LNCAP (cell line): ENCODE results near the gene RSPRY1.

Experiments
- TF ChIP-seq, protein P1 (sequence below): fragments of 450-650 bp; IDR thresholded peaks from 2 replicates; pipeline ENCODE4 v1.5.1; 2017; ENCODE audit warnings: mild to moderate bottlenecking

The RSPRY1 gene

DNA sequence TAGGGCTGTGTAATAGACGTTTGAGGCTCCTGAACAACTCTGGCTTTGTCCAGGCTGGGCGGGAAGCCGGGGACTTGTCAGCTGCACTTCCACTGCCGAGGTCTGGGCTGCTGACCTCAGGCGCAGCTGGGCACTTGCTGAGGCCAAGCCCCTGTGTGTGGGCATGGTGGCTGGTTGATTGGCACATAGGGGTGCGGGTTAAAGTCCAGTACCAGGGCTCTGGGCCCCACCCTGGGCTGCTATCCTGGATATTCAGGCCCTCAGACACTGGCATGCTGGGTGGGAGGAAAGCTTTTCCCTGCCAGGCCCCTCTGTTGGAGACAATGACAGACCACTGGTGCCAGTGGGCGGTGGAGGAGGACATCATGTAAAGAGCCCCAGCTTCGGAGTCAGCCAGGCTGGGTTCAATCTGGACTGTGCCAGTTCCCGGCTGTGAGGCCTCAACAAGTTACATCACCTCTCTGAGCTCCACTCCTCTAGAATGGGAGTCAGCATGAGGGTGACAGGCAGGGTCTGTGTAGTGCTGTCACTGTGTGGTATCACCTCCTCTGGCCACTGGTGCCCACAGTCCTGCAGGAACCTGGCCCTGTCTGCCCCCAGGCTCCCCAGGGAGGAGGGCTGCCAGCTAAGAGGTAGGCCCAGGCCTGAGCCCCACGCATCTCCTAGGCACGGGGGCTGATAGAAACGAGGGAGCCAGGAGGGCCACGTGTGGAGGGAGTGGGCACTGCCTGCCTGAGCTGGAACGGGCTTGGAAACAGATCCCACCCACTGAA, 42.8 kb upstream of the RSPRY1 start:
- TF ChIP-seq, protein P1, sequence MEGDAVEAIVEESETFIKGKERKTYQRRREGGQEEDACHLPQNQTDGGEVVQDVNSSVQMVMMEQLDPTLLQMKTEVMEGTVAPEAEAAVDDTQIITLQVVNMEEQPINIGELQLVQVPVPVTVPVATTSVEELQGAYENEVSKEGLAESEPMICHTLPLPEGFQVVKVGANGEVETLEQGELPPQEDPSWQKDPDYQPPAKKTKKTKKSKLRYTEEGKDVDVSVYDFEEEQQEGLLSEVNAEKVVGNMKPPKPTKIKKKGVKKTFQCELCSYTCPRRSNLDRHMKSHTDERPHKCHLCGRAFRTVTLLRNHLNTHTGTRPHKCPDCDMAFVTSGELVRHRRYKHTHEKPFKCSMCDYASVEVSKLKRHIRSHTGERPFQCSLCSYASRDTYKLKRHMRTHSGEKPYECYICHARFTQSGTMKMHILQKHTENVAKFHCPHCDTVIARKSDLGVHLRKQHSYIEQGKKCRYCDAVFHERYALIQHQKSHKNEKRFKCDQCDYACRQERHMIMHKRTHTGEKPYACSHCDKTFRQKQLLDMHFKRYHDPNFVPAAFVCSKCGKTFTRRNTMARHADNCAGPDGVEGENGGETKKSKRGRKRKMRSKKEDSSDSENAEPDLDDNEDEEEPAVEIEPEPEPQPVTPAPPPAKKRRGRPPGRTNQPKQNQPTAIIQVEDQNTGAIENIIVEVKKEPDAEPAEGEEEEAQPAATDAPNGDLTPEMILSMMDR, result no peak

DNA sequence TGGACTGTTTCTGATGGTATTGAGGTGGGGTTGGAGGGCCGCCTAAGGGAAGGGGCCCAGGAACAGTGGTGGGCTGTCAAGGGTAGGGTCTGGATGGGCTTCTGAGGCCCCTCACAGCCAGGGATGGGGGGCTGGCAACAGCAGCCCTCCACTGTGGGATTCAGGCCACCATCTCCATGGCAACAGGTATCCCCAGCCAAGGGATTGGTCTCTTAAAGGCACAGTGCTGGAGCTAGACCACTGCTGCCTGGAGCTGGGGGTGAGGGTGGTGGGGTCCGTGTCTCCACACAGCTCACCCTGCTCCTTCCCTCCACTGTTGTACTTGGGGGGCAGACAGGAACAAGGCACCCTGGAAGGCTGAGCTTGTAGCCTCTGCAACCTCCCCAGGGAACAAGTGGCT, 42.1 kb upstream of the RSPRY1 start:
- TF ChIP-seq, protein P1, result no peak

DNA sequence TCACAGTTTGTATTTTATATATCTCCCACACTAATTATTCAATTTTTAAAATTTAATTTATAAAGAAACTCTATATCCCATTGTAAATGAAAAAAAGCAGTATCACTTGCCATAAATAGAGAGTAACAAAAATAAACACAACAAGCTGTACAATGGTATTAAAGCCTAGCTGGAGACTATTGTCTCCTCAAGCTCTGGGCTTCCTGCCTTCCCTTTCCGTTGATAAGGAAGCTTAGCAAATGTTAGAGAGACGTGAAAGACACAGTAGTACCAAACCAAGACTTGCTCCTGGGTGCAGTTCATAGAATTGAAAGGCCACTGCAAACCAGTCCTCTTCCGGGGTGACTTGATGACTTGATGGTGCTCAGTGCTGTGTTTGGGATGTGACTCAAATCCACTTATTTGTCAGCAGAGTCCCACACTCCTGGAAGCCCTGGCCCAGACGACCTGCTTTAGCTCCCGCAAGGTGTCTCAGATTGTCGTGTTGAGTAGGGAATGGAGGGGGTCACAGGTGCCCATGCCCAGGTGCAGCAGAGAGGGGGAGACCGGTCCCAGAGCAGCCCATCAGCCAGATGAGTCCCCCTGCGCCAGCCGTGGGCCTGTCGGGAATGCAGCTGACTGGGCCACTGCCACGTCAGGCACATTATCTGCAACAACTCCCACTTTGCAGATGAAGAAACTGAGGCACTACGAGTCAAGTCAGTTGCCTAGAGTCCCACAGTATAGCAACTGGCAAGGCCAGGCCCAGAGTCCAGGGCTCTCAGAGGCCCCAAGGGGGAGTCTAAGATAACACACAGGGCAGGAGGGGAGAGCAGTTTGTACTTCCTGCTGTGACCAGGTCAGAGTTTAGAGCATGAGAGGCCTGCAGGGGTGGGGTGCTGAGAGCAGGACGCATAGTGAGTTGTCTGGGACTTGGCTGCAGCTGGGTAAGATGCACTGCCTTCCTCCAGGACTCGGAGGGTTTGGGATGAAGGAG, 40.8 kb upstream of the RSPRY1 start:
- TF ChIP-seq, protein P1, result no peak

DNA sequence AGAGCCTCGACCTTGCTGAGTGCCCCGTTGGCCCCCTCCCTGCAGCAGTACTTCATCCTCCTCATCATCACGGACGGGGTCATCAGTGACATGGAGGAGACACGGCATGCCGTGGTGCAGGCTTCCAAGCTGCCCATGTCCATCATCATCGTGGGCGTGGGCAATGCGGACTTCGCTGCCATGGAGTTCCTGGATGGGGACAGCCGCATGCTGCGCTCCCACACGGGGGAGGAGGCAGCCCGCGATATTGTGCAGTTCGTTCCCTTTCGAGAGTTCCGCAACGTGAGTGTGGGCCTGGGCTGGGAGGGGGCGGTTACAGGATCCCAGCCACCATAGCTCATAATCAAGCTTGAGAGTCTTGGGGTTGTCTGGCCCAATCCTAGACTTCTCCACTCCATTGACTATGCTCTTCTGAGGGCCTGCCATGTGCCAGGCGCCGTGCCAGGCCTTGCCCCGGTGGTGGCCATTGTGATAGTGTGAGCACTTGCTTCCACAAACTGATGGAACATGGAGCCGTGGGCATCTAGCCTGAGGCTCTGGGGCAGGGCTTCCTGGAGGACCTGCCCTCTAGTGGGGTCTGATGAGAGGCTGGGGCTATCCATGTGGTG, 40.0 kb upstream of the RSPRY1 start:
- TF ChIP-seq, protein P1, result no peak

DNA sequence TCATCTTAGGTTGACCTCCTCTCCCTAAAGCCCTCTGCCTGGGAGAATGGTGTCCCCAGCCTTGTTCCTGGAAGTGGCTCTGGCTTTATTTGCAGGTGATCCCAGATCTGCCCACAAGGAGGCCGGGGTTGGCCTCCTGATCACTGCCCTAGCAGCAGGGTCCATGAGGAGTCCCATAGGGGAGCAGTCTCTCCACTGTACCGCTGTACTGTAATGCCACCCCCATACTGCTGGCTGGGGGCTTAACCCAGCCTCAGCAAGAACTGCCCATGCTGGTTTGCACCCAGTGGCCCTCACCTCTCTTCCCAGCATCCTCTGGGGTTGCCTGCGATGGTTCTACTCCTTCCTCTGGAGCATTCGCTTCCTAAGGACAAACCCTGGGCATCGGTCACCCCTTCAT, 39.4 kb upstream of the RSPRY1 start:
- TF ChIP-seq, protein P1, result no peak

DNA sequence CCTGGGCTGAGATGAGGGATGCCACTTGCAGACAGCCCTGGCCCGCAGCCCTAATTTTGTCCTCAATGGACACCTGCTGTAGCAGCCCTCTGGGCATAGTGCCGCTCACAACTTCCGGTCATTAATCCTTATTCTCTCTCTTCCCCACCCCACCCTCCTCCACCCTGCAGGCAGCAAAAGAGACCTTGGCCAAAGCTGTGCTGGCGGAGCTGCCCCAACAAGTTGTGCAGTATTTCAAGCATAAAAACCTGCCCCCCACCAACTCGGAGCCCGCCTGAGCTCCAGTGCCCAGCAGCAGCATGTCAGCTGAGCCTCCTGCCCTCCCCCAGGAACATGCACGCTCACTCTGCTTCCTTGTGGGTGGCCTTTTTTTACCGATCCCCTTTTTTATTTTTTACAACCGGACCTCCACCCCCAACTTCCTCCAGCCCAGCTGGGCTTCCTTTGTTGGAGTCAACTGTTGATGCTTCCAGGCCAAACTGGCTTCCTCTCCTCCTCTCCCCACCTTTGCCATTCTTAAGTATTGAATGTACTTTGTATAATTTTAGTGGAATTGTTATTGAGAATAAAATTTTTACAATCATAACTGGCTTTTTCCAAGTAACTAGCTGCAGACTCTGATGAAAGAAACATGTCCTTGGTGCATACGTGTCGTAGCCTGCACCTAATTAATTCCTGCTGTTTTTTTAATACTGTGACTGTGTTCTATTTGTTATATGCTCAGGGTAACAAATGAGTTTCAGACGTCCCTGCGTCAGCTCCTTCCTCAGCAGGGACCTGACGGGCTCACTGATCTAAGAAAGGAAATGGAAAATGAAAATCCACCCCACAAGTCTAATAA, 38.5 kb upstream of the RSPRY1 start:
- TF ChIP-seq, protein P1, result no peak

DNA sequence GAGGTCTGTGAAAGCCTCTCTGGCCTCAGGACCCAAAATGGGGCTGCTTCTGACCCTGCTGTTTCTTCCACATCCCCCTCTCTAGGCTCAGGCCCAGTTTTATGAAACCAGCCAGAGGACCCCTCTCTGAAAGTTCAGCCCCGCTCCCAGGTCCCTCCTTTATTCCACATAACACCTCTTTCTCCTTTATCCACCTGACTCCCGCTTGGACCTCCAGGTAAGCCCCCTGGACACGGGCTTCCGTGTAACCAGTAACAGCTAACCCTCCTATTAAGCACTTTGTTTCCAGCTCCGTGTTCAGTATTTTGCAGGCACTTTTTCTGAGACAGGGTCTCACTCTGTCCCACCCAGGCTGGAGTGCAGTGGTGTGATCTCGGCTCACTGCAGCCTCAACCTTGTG, 37.6 kb upstream of the RSPRY1 start:
- TF ChIP-seq, protein P1, result no peak
